Large intestine (tissue), 3 donors: Measurements from ENCODE around the gene CDC25C. TPM values are rescaled to one million over a fixed set of nuclear protein-coding genes. Genes with fewer than 3 reads are reported as not detected.

ENCODE experiments used
- DNase-seq, 2 donors: peaks; one replicate each; pipeline versions ENCODE4 v3.0.0 to v3.0.0-alpha.2; 2013
- H3K27ac ChIP-seq: one replicate; pipeline ENCODE4 v1.5.1; 2013; ENCODE audit warnings: low read length
- H3K27me3 ChIP-seq: 2 replicates; pipeline ENCODE4 v1.6.1; 2013; ENCODE audit warnings: low read length; ENCODE audit not compliant: control insufficient read depth, insufficient read depth
- H3K36me3 ChIP-seq: 2 replicates; pipeline ENCODE4 v1.6.1; 2013; ENCODE audit warnings: low read length; ENCODE audit not compliant: control insufficient read depth, insufficient read depth
- H3K4me1 ChIP-seq: one replicate; pipeline ENCODE4 v1.6.1; 2013; ENCODE audit warnings: low read length; ENCODE audit not compliant: control insufficient read depth, insufficient read depth
- H3K4me3 ChIP-seq: one replicate; pipeline ENCODE4 v1.5.1; 2013; ENCODE audit warnings: low read length
- H3K9me3 ChIP-seq: one replicate; pipeline ENCODE4 v1.6.1; 2013; ENCODE audit warnings: mild to moderate bottlenecking, low read depth, low read length, moderate library complexity; ENCODE audit not compliant: control insufficient read depth
- WGBS: methylation state at CpG from one replicate; pipeline ENCODE4 v1.1.5; 2013; ENCODE audit warnings: low lambda C conversion rate; ENCODE audit not compliant: insufficient coverage; 5-methylcytosine and 5-hydroxymethylcytosine counted together
- polyA plus RNA-seq: library from polyadenylated mRNA; unstranded; fragments of 120-200 nt; gene quantifications from one replicate; pipeline ENCODE4 v1.2.1, GENCODE V29; 2013

The CDC25C gene
- polyA plus RNA-seq, 1 donor = 4.5 TPM

GRCh38 chr5:138359621-138360020 is 28.0 kb upstream of the CDC25C start:
- H3K36me3 ChIP-seq = no peaks in the 10 kb centered on the region
- no CpG with 5 or more reads among the region's 3 CpGs for WGBS
- DNase-seq = no peak
- H3K4me3 ChIP-seq = no peak overlapping the region
- H3K27ac ChIP-seq = no peak overlapping the region
- H3K27me3 ChIP-seq = no peaks in the 10 kb centered on the region
- peaks cover 4% of the 10 kb centered on the region for H3K4me1 ChIP-seq
- H3K9me3 ChIP-seq = no peaks in the 10 kb centered on the region

GRCh38 chr5:138354926-138355378 is 23.3 kb upstream of the CDC25C start:
- DNase-seq = peak in 1 of 2 donors; percentile 45
- H3K4me1 ChIP-seq = peaks cover 7% of the 10 kb centered on the region
- peaks cover 6% of the 10 kb centered on the region for H3K9me3 ChIP-seq
- peak overlapping the region; percentile 91 for H3K4me3 ChIP-seq
- no peaks in the 10 kb centered on the region for H3K27me3 ChIP-seq
- H3K36me3 ChIP-seq = peaks cover under 1% of the 10 kb centered on the region
- no CpG with 5 or more reads among the region's 6 CpGs for WGBS
- no peak overlapping the region for H3K27ac ChIP-seq

- H3K27me3 ChIP-seq = no peaks in the 10 kb centered on the region
- DNase-seq = peak in 1 of 2 donors; percentile 25
- H3K4me3 ChIP-seq = peak overlapping the region; percentile 91
- H3K27ac ChIP-seq = peak overlapping the region; percentile 98
- peaks cover 7% of the 10 kb centered on the region for H3K4me1 ChIP-seq
- peaks cover 4% of the 10 kb centered on the region for H3K36me3 ChIP-seq
- 40% methylated on average over 1 of the region's 5 CpGs for WGBS
- peaks cover 6% of the 10 kb centered on the region for H3K9me3 ChIP-seq
Measured at GRCh38 chr5:138354387-138354786, 22.8 kb upstream of the CDC25C start.

- WGBS = 0% methylated on average over 3 of the region's 11 CpGs
- Histone ChIP-seq H3K27ac (peak overlapping the region; percentile 98), H3K4me3 (peak overlapping the region; percentile 91), H3K4me1 (peaks cover 7% of the 10 kb centered on the region), H3K36me3 (peaks cover 9% of the 10 kb centered on the region), H3K27me3 (no peaks in the 10 kb centered on the region), H3K9me3 (peaks cover 6% of the 10 kb centered on the region)
- no peak for DNase-seq
Measured at GRCh38 chr5:138353560-138354080, 22.0 kb upstream of the CDC25C start.

GRCh38 chr5:138352722-138353559 is 21.3 kb upstream of the CDC25C start:
- H3K27ac ChIP-seq = peak overlapping the region; percentile 98
- H3K9me3 ChIP-seq = peaks cover 6% of the 10 kb centered on the region
- no CpG with 5 or more reads among the region's 88 CpGs for WGBS
- peak overlapping the region; percentile 91 for H3K4me3 ChIP-seq
- peaks cover 15% of the 10 kb centered on the region for H3K36me3 ChIP-seq
- DNase-seq = peak; percentile 50 to 80
- peaks cover 7% of the 10 kb centered on the region for H3K4me1 ChIP-seq
- no peaks in the 10 kb centered on the region for H3K27me3 ChIP-seq

- Histone ChIP-seq H3K9me3 (peaks cover 6% of the 10 kb centered on the region), H3K4me3 (peak within 1 kb of the TSS; percentile 91), H3K4me1 (peaks cover 7% of the 10 kb centered on the region), H3K36me3 (peaks cover 23% of the 10 kb centered on the region), H3K27me3 (no peaks in the 10 kb centered on the region), H3K27ac (peak within 1 kb of the TSS; percentile 98)
- WGBS = no CpG with 5 or more reads among the region's 30 CpGs
- peak; percentile 82 to 86 for DNase-seq
Measured at GRCh38 chr5:138352071-138352721, 20.6 kb upstream of the CDC25C start, which contains the start of gene KDM3B. Gene KDM3B, plus strand, starts transcription at chr5:138352685. Its CDS starts 111 bp downstream, at chr5:138352796.

GRCh38 chr5:138351517-138351916 is 19.9 kb upstream of the CDC25C start:
- peaks cover 6% of the 10 kb centered on the region for H3K9me3 ChIP-seq

GRCh38 chr5:138351056-138351455 is 19.5 kb upstream of the CDC25C start:
- H3K36me3 ChIP-seq = peaks cover 32% of the 10 kb centered on the region
- peaks cover 7% of the 10 kb centered on the region for H3K4me1 ChIP-seq
- no peak overlapping the region for H3K4me3 ChIP-seq
- no peak overlapping the region for H3K27ac ChIP-seq
- peaks cover 6% of the 10 kb centered on the region for H3K9me3 ChIP-seq
- WGBS = no CpG with 5 or more reads among the region's 1 CpG
- DNase-seq = no peak
- H3K27me3 ChIP-seq = no peaks in the 10 kb centered on the region

More at GRCh38 chr5:138351517-138351916, 19.9 kb upstream of the CDC25C start:
- Histone ChIP-seq H3K27ac (no peak overlapping the region), H3K4me1 (peaks cover 7% of the 10 kb centered on the region), H3K4me3 (no peak overlapping the region), H3K27me3 (no peaks in the 10 kb centered on the region), H3K36me3 (peaks cover 30% of the 10 kb centered on the region)
- no peak for DNase-seq

- no peak for DNase-seq
- no peaks in the 10 kb centered on the region for H3K27me3 ChIP-seq
- no peak overlapping the region for H3K4me3 ChIP-seq
- peaks cover 37% of the 10 kb centered on the region for H3K36me3 ChIP-seq
- H3K27ac ChIP-seq = no peak overlapping the region
- H3K4me1 ChIP-seq = peaks cover 7% of the 10 kb centered on the region
- peaks cover 6% of the 10 kb centered on the region for H3K9me3 ChIP-seq
Measured at GRCh38 chr5:138350563-138350890, 18.9 kb upstream of the CDC25C start.

GRCh38 chr5:138349852-138350562 is 18.4 kb upstream of the CDC25C start:
- no CpG with 5 or more reads among the region's 1 CpG for WGBS
- peaks cover 42% of the 10 kb centered on the region for H3K36me3 ChIP-seq

More at GRCh38 chr5:138349852-138350562, 18.4 kb upstream of the CDC25C start:
- H3K9me3 ChIP-seq = peaks cover 6% of the 10 kb centered on the region
- DNase-seq = no peak
- no peaks in the 10 kb centered on the region for H3K27me3 ChIP-seq
- H3K27ac ChIP-seq = no peak overlapping the region
- H3K4me1 ChIP-seq = peaks cover 4% of the 10 kb centered on the region
- no peak overlapping the region for H3K4me3 ChIP-seq
